ENCODE results near the gene STUB1.
A peak's percentile ranks its signal among the peaks of the same experiment; 100 is the strongest.

The STUB1 gene

GRCh38 chr16:662597-662996 is 17.6 kb upstream of the STUB1 start:
- no peak for DNase-seq (ENCODE audit: low read depth in 4 of 4, low spot score in 1 of 4)

GRCh38 chr16:666572-666971 is 13.6 kb upstream of the STUB1 start:
- DNase-seq (ENCODE audit: low read depth in 4 of 4, low spot score in 1 of 4), result no peak

DNA sequence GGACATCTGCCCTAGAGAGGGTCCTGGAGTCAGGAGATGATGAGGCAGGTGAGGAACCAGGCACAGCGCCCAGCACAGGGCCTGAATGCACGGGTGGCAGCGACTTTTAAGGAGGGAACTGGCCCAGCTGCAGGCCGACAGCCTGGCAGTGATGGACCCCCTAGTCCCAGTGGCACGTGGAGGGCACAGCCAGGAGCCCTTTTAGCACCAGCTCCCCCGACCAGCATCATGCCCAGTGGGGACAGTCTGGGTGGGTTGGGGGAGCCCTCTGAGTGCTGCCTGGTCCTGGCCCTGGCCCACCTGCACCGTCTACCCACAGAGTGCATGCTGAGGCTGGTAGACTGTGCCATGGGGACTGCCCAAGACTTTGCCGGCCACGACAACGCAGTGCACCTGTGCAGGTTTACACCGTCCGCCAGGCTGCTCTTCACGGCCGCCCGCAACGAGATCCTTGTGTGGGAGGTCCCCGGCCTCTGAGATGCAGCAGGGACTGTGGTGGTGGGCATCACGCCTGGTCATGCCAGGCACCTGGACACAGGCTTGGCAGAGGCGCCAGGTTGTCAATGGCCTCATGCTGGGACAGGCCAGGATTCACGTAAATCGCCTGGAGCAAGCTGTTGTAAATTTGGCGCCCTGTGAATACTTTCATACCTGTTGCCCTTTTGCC is 13.0 kb upstream of the STUB1 start:
- no peak for DNase-seq (ENCODE audit: low read depth in 4 of 4, low spot score in 1 of 4)

DNA sequence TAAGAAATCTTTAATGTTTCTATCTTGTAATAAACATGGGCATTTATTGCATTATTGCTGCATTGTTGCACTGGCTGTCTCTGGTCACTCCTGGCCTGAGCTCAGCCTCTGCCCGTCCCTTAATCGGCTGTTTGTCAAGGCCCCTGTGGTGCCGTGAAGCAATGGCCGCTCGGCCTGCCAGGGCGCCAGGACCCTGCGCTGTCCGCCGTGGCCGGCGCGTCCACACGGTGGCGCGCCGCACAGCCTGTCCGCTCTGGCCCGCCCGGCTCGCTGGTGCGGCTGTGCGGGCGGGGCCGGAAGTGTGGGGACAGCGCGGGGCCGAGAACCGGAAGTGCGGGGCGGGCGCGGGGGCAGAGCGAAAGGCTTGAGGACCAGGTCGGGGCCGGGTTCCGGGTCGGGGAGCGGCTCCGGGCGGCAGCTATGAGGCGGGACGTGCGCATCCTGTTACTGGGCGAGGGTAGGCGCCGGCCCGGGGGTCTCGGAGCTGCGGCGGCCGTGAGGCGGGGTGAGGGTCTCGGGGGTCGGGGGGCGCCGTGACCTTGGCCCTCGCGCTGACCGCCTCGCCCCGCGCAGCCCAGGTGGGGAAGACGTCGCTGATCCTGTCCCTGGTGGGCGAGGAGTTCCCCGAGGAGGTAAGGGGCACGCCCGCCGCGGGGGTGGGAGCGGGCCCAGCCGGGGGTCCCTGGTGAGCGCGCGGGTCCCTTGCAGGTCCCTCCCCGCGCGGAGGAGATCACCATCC is 12.3 kb upstream of the STUB1 start, which contains the start of gene RHOT2:
RHOT2 (plus strand) TSS at position 353 of the 739 bp plus-strand sequence; CDS start at position 421, 68 bp downstream.
- DNase-seq (ENCODE audit: low read depth in 4 of 4, low spot score in 1 of 4), result peak; percentile 86 to 91 (median 88)

DNA sequence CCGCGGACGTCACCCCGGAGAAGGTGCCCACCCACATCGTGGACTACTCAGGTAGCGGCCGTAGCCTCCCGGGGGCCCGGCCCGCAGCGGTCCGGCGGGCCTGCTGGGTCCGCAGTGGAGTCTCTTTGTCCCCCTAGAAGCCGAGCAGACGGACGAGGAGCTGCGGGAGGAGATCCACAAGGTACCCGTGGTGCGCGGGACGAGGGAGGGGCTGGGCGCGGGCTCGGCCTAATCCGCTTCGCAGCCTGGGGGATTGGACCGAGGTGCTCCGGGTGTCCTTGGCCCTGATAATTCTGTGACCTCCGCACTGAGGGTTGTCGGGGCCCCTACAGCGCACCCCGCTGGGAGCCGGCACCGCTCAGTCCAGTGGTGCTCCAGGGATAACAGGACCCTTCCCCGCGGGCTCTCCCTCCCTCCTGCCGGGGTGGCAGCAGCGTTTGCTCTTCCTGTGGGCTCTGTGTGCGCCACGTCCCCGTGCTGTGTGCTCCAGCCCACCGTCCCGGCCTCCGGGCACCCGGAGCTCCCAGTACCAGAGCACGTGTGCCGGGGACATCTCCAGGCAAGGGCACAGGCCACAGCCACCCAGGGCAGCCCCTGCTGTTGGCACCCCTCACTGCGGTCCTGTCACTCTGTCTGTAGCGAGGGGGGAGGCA is 11.6 kb upstream of the STUB1 start:
- DNase-seq (ENCODE audit: low read depth in 4 of 4, low spot score in 1 of 4), result no peak

DNA sequence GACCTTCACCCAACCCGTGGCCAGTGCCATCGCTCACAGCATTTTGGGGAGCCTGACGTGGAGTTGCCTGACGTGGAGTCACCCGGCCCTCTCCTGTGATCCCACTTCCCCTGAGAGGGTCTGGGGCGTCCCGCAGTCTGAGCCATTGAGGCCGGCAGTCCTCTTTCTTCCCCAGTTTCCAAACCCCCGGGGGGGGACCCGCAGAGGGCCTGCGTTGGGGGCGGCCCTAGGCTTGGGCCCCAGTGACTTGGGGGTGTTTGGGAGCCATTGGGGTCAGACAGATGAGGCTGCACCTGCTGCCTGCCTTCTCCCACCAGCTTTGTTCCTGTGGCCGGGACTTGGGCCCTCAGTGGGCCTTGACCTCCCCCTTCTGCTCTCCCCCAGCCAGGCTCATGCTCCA is 10.5 kb upstream of the STUB1 start:
- DNase-seq (ENCODE audit: low read depth in 4 of 4, low spot score in 1 of 4), result no peak

GRCh38 chr16:670485-671352 is 9.5 kb upstream of the STUB1 start:
- DNase-seq (ENCODE audit: low read depth in 4 of 4, low spot score in 1 of 4), result no peak

DNA sequence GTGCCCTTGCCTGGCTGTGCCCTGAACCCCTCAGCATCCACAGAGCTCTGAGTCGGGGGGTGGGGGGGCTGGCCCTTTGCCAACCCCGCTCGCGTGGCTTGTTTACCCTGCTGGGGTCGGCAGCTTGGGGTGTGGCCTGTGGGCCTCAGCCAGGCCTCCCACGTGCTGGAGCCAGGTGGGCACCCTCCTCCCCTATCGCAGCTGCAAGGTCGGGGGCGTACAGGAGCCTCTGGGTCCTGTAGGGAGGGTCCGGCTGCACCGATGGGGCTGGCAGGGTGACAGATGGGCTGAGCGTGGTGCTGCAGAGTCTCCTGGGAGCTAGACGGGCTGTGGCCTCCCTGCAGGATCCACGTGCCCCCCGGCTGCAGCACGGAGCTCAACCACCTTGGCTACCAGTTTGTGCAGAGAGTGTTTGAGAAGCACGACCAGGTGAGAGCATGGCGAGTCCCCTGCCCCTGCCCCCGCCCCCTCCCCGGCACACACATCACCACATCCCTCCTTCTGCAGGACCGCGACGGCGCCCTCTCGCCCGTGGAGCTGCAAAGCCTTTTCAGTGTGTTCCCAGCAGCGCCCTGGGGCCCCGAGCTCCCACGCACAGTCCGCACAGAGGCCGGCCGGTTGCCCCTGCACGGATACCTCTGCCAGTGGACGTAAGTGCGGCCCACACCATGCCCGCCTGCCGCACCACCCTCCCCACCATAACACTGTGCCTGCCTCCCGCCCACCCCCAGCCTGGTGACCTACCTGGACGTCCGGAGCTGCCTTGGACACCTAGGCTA is 8.7 kb upstream of the STUB1 start:
- DNase-seq (ENCODE audit: low read depth in 4 of 4, low spot score in 1 of 4), result no peak

DNA sequence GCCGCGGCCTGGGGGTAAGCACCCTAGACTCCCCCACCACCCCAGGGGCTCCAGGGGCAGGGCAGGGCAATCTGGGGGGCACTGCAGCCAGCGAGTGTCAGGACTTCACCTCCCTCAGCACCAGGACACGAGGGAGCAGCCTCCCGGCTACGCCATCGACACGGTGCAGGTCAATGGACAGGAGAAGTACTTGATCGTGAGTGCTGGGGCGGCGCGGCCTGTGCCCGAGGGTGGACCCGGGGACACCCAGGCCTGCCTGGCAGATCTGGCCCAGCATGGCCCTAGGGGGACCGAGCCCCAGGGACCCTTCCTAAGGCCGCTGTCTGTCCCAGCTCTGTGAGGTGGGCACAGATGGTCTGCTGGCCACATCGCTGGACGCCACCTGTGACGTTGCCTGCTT is 7.8 kb upstream of the STUB1 start:
- no peak for DNase-seq (ENCODE audit: low read depth in 4 of 4, low spot score in 1 of 4)

DNA sequence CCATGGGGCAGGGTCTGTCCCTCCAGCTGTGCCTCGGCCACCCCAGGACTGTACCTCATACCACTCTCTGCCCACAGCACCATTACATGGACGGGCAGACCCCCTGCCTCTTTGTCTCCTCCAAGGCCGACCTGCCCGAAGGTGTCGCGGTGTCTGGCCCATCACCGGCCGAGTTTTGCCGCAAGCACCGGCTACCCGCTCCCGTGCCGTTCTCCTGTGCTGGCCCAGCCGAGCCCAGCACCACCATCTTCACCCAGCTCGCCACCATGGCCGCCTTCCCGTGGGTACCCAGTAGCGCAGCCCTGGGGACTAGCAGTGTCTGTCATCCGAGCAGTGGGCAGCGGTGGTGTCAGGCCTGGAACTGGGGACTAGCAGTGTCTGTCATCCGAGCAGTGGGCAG is 7.4 kb upstream of the STUB1 start:
- no peak for DNase-seq (ENCODE audit: low read depth in 4 of 4, low spot score in 1 of 4)

- DNase-seq (ENCODE audit: low read depth in 4 of 4, low spot score in 1 of 4), result no peak
Measured at GRCh38 chr16:673399-673991, 6.7 kb upstream of the STUB1 start.

DNA sequence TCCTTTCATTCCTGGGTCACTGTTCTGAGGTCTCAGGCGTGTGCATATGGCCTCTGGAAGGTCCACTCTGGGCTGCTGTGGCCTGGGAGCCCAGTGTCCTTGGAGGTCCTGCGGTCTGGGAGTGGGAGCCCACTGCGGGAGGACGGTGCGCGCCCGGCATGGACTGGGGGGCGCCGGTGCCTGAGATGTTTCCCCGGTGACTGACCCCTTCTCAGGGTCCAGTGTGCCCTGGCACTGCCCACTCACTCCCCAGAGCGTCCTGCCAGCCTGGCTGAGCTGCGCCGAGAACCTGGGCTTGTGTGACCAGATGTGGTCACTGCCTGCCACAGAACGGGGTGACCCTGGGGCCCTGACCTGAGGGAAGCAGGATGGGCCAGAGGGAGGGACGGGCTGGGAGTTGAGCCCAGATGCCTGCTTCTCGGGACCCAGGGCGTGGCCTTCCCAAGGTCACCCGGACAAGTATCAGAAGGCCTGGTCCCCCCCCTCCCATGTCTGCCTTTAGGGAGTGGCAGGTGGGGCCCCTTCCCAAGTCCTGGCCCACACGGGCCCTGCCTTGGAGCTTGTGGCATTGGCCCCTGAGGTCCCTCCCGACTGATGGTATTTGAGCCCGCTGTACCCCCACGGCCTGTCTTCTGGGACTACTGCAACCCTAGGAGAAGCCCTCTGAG is 5.9 kb upstream of the STUB1 start:
- DNase-seq (ENCODE audit: low read depth in 4 of 4, low spot score in 1 of 4), result no peak

DNA sequence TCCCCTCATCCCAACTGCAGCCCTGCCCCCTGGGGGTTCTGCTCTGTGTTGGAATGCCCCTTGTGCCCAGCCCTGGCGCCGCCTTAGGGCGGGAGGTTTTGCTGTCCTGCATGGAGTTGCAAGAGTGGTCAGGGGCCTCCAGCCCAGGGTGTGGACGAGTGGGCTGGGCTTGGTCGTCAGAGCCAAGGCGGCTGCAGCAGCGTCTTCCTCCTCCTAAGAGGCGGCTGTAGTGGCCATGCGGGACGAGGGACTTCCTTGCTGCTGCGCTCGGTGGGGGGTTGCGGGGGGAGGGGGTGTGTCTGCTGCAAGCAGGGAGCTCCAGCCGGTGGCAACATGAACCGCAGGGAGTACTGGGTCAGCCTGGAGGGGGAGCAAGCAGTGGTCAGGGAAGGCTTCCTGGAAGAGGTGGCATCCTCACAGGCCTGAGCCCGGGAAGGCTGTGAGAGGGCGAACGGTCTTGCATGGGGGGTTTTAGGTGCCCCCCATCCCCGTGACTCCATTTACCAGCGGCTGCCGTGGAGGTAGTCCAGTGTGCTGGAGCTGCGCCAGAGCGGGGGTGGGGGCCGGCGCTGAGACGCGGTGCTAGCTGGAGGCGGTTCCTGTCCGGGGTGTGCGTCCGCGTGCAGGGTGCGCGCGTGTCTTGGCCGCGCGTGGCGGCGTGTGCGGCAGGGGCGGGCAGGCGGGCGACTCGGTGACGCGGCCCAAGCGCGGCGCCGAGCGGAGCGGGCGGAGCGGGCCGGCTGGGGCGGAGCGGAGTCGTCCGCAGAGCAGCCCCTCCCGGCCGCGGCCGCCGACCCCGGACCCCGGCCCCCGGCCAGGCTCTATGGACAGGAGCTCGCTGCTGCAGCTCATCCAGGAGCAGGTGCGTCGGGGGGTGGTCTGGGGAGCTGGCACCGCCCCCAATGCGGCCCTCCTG is 5.0 kb upstream of the STUB1 start, which contains the start of gene RHBDL1:
RHBDL1 (plus strand) TSS at position 704 of the 916 bp plus-strand sequence; CDS start at position 824, 120 bp downstream.
- no peak for DNase-seq (ENCODE audit: low read depth in 4 of 4, low spot score in 1 of 4)

- DNase-seq (ENCODE audit: low read depth in 4 of 4, low spot score in 1 of 4), result no peak
Measured at GRCh38 chr16:675884-676564, 4.2 kb upstream of the STUB1 start.

DNA sequence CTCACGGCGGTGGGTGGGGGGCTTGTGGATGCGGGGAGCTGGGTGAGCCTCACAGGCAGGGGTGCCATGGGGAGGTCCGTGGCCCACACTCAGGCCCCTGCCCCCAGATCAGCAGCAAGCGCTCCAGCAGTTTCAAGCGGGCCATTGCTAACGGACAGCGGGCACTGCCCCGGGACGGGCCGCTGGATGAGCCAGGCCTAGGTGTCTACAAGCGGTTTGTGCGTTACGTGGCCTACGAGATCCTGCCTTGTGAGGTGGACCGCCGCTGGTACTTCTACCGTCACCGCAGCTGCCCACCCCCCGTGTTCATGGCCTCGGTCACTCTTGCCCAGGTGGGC is 3.7 kb upstream of the STUB1 start:
- DNase-seq (ENCODE audit: low read depth in 4 of 4, low spot score in 1 of 4), result no peak

DNA sequence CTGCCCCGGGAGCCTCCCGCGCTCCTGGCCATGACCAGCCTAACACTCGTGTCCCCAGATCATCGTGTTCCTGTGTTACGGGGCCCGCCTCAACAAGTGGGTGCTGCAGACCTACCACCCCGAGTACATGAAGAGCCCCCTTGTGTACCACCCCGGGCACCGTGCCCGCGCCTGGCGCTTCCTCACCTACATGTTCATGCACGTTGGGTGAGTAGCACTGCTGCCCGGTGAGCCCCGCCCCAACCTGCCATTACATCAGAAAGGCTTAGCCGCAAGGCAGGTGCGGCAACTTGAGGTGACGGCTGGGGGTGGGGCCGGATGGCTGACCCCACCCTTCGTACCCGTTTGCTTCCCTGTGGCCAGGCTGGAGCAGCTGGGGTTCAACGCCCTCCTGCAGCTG is 3.3 kb upstream of the STUB1 start:
- no peak for DNase-seq (ENCODE audit: low read depth in 4 of 4, low spot score in 1 of 4)

DNA sequence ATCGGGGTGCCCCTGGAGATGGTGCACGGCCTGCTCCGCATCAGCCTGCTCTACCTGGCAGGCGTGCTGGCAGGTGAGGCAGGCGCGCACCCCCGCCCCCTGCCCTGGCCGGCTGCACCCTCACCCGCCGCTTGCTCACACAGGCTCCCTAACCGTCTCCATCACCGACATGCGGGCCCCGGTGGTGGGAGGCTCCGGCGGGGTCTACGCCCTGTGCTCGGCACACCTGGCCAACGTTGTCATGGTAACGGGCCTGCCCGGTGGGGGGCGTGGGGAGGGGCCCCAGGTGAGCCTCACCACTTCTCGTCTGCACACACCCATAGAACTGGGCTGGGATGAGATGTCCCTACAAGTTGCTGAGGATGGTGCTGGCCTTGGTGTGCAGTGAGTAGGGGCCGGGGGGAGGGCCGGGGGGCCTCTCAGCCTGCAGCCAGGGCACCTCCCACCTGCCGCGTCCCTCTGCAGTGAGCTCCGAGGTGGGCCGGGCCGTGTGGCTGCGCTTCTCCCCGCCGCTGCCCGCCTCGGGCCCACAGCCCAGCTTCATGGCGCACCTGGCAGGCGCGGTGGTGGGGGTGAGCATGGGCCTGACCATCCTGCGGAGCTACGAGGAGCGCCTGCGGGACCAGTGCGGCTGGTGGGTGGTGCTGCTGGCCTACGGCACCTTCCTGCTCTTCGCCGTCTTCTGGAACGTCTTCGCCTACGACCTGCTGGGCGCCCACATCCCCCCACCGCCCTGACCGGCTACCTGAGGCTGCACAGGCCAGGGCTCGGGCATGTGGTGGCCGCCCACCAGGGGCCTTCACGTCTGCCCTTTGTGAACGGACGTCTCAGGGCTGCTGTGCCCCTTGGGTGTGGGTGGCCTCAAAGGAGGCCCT is 2.7 kb upstream of the STUB1 start:
- DNase-seq (ENCODE audit: low read depth in 4 of 4, low spot score in 1 of 4), result no peak
